Esophagus muscularis mucosa (tissue), 4 donors: ENCODE measurements around the gene HEPHL1. TPM values are rescaled to one million over a fixed set of nuclear protein-coding genes. Genes with fewer than 3 reads are reported as not detected.
"Not testable (repeated sequence)": the region's sequence is repeated elsewhere in the genome, so short reads cannot be mapped to it uniquely, and the experiment has no call there.

ENCODE experiments used
- DNase-seq: peaks from one replicate; pipeline ENCODE4 v3.0.0-alpha.2; 2017; ENCODE audit errors: extremely low spot score
- H3K27ac ChIP-seq, 4 donors: fragments of 200-600 bp; sonication (generic); replicated peaks in 1 of 4; 1 replicate in 3 of 4; 2 replicates in 1 of 4; pipeline ENCODE4 v1.5.1; 2016 to 2019; ENCODE audit warnings: mild to moderate bottlenecking in 1 of 4
- H3K27me3 ChIP-seq, 4 donors: fragments of 200-600 bp; sonication (generic); one replicate each; pipeline versions ENCODE4 v1.5.1 to v1.6.0; 2016 to 2019
- H3K36me3 ChIP-seq, 4 donors: fragments of 200-600 bp; sonication (generic); one replicate each; pipeline ENCODE4 v1.5.1; 2016 to 2019
- H3K4me1 ChIP-seq, 4 donors: fragments of 200-600 bp; sonication (generic); one replicate each; pipeline ENCODE4 v1.5.1; 2016 to 2019
- H3K4me3 ChIP-seq, 4 donors: fragments of 200-600 bp; sonication (generic); 1 replicate in 2 of 4; 2 replicates in 2 of 4; pipeline ENCODE4 v1.5.1; 2016 to 2019; ENCODE audit warnings: mild to moderate bottlenecking in 4 of 4, moderate library complexity in 1 of 4
- H3K9me3 ChIP-seq, 4 donors: fragments of 200-600 bp; sonication (generic); 1 replicate in 3 of 4; 2 replicates in 1 of 4; pipeline ENCODE4 v1.5.1; 2016 to 2019
- CTCF ChIP-seq, 3 experiments: fragments of 200-600 bp in 2 of 3; fragments of 450-650 bp in 1 of 3; sonication (generic) in 2 of 3; IDR thresholded peaks; one replicate each; pipeline ENCODE4 v1.5.1; 2017 to 2019; ENCODE audit warnings: antibody characterized with exemption in 3 of 3, mild to moderate bottlenecking in 2 of 3, moderate library complexity in 1 of 3
- POLR2A ChIP-seq: fragments of 450-650 bp; IDR thresholded peaks from one replicate; pipeline ENCODE4 v1.6.1; 2017; ENCODE audit warnings: antibody characterized with exemption, moderate library complexity, mild to moderate bottlenecking, low read depth
- WGBS: methylation state at CpG from one replicate; pipeline ENCODE4 v1.1.5; 2018; 5-methylcytosine and 5-hydroxymethylcytosine counted together
- intact Hi-C: fragments of 100-400 bp; cut with DNase I; formaldehyde crosslinking; loops from one replicate; pipeline ENCODE4 v1.15.1; 2023
- small RNA-seq, 3 donors: library from RNA; depleted of rRNA; stranded (forward); fragments of <200 nt; gene quantifications; one replicate each; pipeline ENCODE3, GENCODE V24; 2016
- total RNA-seq, 4 donors: library from RNA; depleted of rRNA; stranded (reverse); fragments of >200 nt; gene quantifications; one replicate each; pipeline versions ENCODE4 v1.1.0 to v1.2.1, GENCODE V29; 2016

HEPHL1 gene
- total RNA-seq, 4 donors from 2014 or later, result 0.42 TPM; not detected in 3

- intact Hi-C loops, result no loop called here
- Histone ChIP-seq H3K27ac (no peak overlapping the region), H3K27me3 (no peaks in the 10 kb centered on the region), H3K4me3 (no peak overlapping the region), H3K4me1 (peaks cover 27 to 62% (median 55%) of the 10 kb centered on the region in 4 donors), H3K36me3 (peaks cover 0 to 13% (median 6%) of the 10 kb centered on the region in 4 donors), H3K9me3 (no peaks in the 10 kb centered on the region)
- TF ChIP-seq POLR2A (no peak), CTCF (IDR thresholded peaks at IDR 0.05) (no peak)
- 72% methylated on average over 3 of the region's 3 CpGs for WGBS
- DNase-seq, result no peak
These were observed 133.1 kb downstream of the HEPHL1 start for GRCh38 chr11:94154095-94154856.

- H3K27me3 ChIP-seq, H3K4me3 ChIP-seq, intact Hi-C loops, DNase-seq, H3K27ac ChIP-seq, H3K9me3 ChIP-seq: not testable (repeated sequence)
- Histone ChIP-seq H3K4me1 (peaks cover 5 to 31% (median 24%) of the 10 kb centered on the region in 4 donors), H3K36me3 (peaks cover 0 to 17% (median 6%) of the 10 kb centered on the region in 4 donors)
- 95% methylated on average over 3 of the region's 3 CpGs for WGBS
These were observed 136.2 kb downstream of the HEPHL1 start for GRCh38 chr11:94157339-94157738.

Small RNA genes lying within 50 kb of the gene (small RNA-seq; reads per million reads assigned to genes)
- 0 reads per million in 3 donors for gene AP002795.1

Other genes starting within 250 kb of the HEPHL1 start
- 10 to 100 TPM; 18.9 to 27.8 (median 22.3) TPM for gene MED17, start 237.1 kb upstream of the HEPHL1 start, total RNA-seq
- gene VSTM5, start 170.7 kb upstream of the HEPHL1 start, total RNA-seq, result under 1 TPM in 3 of 4 donors, not detected in 1; 0.17 to 0.39 (median 0.17) TPM
- 10 to 100 TPM; 25.7 to 35.6 (median 29.7) TPM for gene PANX1, start 107.5 kb downstream of the HEPHL1 start, total RNA-seq